ENCODE measurements around the gene DEUP1. TPM values are rescaled to one million over a fixed set of nuclear protein-coding genes. Genes with fewer than 3 reads are reported as not detected.

DEUP1 gene
- total and polyA plus RNA-seq, 2 donors (not counting 1 experiment from before 2014, with no cell fraction given): not detected

DNA sequence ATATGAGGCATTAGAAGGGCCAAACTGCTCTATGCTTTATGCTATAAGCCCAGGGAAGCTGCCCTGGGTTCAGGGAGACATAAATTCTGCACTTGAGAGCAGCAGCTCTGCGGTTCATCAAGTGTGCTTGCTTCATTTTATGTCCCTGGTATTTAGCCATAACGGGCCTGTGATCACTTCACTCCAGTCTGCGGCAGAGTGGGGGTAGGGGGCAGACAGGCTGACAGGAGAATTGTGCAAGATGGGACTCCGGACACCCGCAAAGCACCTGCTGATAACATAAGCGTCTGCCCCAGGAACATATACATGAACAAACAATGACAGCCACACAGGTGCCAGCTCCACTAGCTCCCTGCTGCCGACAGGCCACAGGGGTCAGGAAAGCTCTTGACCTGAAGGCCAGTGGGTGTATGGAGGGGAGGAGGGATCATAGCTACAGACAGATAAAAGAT lies 156.5 kb downstream of the DEUP1 start:
- H3K9ac ChIP-seq (ENCODE audit: low read length): no peak overlapping the region
- no peaks in the 10 kb centered on the region for H3K9me3 ChIP-seq (ENCODE audit: control extremely low read depth in 1 of 3, control insufficient read depth in 2 of 3, insufficient read depth in 1 of 3, low read length in 2 of 3)
- no peak for TF ChIP-seq EZH2 (IDR thresholded peaks at IDR 0.05; ENCODE audit: borderline replicate concordance, insufficient read depth, low read depth, low read length, poor library complexity, severe bottlenecking)
- TF ChIP-seq, protein P1, sequence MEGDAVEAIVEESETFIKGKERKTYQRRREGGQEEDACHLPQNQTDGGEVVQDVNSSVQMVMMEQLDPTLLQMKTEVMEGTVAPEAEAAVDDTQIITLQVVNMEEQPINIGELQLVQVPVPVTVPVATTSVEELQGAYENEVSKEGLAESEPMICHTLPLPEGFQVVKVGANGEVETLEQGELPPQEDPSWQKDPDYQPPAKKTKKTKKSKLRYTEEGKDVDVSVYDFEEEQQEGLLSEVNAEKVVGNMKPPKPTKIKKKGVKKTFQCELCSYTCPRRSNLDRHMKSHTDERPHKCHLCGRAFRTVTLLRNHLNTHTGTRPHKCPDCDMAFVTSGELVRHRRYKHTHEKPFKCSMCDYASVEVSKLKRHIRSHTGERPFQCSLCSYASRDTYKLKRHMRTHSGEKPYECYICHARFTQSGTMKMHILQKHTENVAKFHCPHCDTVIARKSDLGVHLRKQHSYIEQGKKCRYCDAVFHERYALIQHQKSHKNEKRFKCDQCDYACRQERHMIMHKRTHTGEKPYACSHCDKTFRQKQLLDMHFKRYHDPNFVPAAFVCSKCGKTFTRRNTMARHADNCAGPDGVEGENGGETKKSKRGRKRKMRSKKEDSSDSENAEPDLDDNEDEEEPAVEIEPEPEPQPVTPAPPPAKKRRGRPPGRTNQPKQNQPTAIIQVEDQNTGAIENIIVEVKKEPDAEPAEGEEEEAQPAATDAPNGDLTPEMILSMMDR (IDR thresholded peaks at IDR 0.05): no peak
- POLR2A ChIA-PET: no interaction called here
- Mint-ChIP-seq H3K4me1 (no peaks in the 10 kb centered on the region), H3K4me3 (no peak overlapping the region), H3K27ac (no peak overlapping the region), H3K27me3 (no peaks in the 10 kb centered on the region), H3K9me3 (ENCODE audit: insufficient read depth) (no peaks in the 10 kb centered on the region)
- no peak overlapping the region for H3K4me2 ChIP-seq (replicated peaks; ENCODE audit: low read depth, low read length, poor library complexity, severe bottlenecking)
- ATAC-seq (ENCODE audit: low read depth): no peak
- no peaks in the 10 kb centered on the region for H3K4me1 ChIP-seq (ENCODE audit: control insufficient read depth in 2 of 2, insufficient read depth in 2 of 2, low read length in 2 of 2)
- no peak overlapping the region for H3K4me3 ChIP-seq (ENCODE audit: control extremely low read depth in 1 of 5, extremely low read depth in 1 of 5, insufficient read depth in 1 of 5, low read depth in 2 of 5, low read length in 4 of 5)
- intact Hi-C loops (cut with micrococcal nuclease): no loop called here
- no peaks in the 10 kb centered on the region for H4K20me1 ChIP-seq (ENCODE audit: control insufficient read depth, insufficient read depth, low read length, poor library complexity, severe bottlenecking)
- H3K36me3 ChIP-seq (replicated peaks in 1 of 2; ENCODE audit: control extremely low read depth in 1 of 2, control insufficient read depth in 1 of 2, extremely low read depth in 1 of 2, insufficient read depth in 2 of 2, low read length in 1 of 2): no peaks in the 10 kb centered on the region
- DNase-seq: no peak
- H2AFZ ChIP-seq (ENCODE audit: insufficient read depth, low read depth, low read length, poor library complexity, severe bottlenecking): no peak overlapping the region
- no peak overlapping the region for H3K27ac ChIP-seq (ENCODE audit: low read length in 2 of 2)
- H3K27me3 ChIP-seq (replicated peaks in 1 of 4; ENCODE audit: control extremely low read depth in 1 of 4, control insufficient read depth in 3 of 4, insufficient read depth in 4 of 4, low read length in 3 of 4): no peaks in the 10 kb centered on the region
- no peaks in the 10 kb centered on the region for H3K79me2 ChIP-seq (ENCODE audit: control insufficient read depth, insufficient read depth, low read length)
- CTCF ChIA-PET: no interaction called here
- WGBS (ENCODE audit: insufficient coverage): 100% methylated on average over 2 of the region's 7 CpGs

Other genes starting within 250 kb of the DEUP1 start
- 27.5 and 28.2 TPM in 2 replicates for gene SLC36A4, start 132.8 kb upstream of the DEUP1 start, total RNA-seq
- gene SLC36A4, start 132.8 kb upstream of the DEUP1 start, polyA plus RNA-seq: 8.6 and 15.0 TPM in 2 replicates
- 2.0 and 3.6 TPM in 2 replicates for gene SMCO4, start 212.6 kb downstream of the DEUP1 start, total RNA-seq
- gene SMCO4, start 212.6 kb downstream of the DEUP1 start, polyA plus RNA-seq: 1.3 and 5.1 TPM in 2 replicates